Peyer's patch (tissue), 4 donors: ENCODE data around the gene PALD1.

Experiments used
- CTCF ChIP-seq, 6 experiments: fragments of 450-650 bp in 4 of 6; fragments of 200-600 bp in 2 of 6; sonication (generic) in 1 of 6; IDR thresholded peaks; one replicate each; pipeline ENCODE4 v1.5.1; 2017 to 2019; ENCODE audit warnings: antibody characterized with exemption in 6 of 6, mild to moderate bottlenecking in 3 of 6, moderate library complexity in 1 of 6
- POLR2A ChIP-seq, 2 donors: fragments of 450-650 bp; IDR thresholded peaks; one replicate each; pipeline ENCODE4 v1.5.1; 2017; ENCODE audit warnings: antibody characterized with exemption in 2 of 2, mild to moderate bottlenecking in 2 of 2, moderate library complexity in 2 of 2

DNA sequence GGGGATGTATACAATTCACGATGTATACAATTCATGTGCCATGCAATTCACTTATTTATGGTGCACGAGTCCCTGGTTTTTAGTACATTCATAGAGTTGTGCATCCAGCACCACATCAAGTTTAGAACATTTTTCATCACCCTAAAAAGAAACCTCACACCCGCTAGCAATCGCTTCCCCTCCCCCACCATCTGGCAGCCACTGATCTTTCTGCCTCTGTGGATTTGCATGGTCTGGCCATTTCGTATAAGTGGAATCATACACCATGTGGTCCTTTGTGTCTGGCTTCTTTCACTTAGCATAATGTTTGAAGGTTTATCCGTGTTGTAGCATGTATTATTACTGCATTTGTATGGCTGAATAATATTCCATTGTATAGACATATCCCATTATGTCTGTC lies 71.9 kb downstream of the PALD1 start:
- TF ChIP-seq CTCF (IDR thresholded peaks at IDR 0.05) (no peak), POLR2A (IDR thresholded peaks at IDR 0.05) (no peak)
